Keratinocyte (primary cell): Measurements from ENCODE around the gene CCDC172. TPM values are rescaled to one million over a fixed set of nuclear protein-coding genes. Genes with fewer than 3 reads are reported as not detected.

Experiments
- DNase-seq: peaks from one replicate; pipeline ENCODE4 v3.0.0-alpha.2; 2011; ENCODE audit warnings: low read depth, missing footprints, low spot score
- FAIRE-seq: peaks from 2 replicates; lab custom pipeline; 2011; peaks lifted over from hg19 to GRCh38; lab: Jason Lieb, UNC
- H2AFZ ChIP-seq: 2 replicates; pipeline ENCODE4 v1.6.0; 2012; ENCODE audit warnings: low read length, control low read depth, inconsistent platforms; ENCODE audit not compliant: control insufficient read depth
- H3K27ac ChIP-seq: 2 replicates; pipeline ENCODE4 v1.5.1; 2011; ENCODE audit warnings: low read length; ENCODE audit not compliant: control insufficient read depth, insufficient read depth
- H3K27me3 ChIP-seq: 3 replicates; pipeline ENCODE4 v1.6.0; 2011; ENCODE audit warnings: low read length; ENCODE audit not compliant: control insufficient read depth, insufficient read depth; ENCODE audit errors: extremely low read depth
- H3K36me3 ChIP-seq, 2 experiments: 2 replicates in 1 of 2; 3 replicates in 1 of 2; pipeline ENCODE4 v1.5.1; 2011; ENCODE audit warnings: low read length in 2 of 2, mild to moderate bottlenecking in 1 of 2; ENCODE audit not compliant: control insufficient read depth in 2 of 2, insufficient read depth in 2 of 2; ENCODE audit errors: extremely low read depth in 1 of 2
- H3K4me1 ChIP-seq: 3 replicates; pipeline ENCODE4 v1.5.1; 2011; ENCODE audit warnings: low read length; ENCODE audit not compliant: control insufficient read depth, insufficient read depth; ENCODE audit errors: extremely low read depth
- H3K4me2 ChIP-seq: 3 replicates; pipeline ENCODE4 v1.6.0; 2011; ENCODE audit warnings: low read depth, low read length; ENCODE audit not compliant: control insufficient read depth, insufficient read depth; ENCODE audit errors: extremely low read depth
- H3K4me3 ChIP-seq, 3 experiments: fragments of 200-600 bp in 1 of 3; sonication (generic) in 1 of 3; 2 replicates in 2 of 3; 3 replicates in 1 of 3; pipeline ENCODE4 v1.5.1; 2011 to 2016; ENCODE audit warnings: low read length in 3 of 3, mild to moderate bottlenecking in 3 of 3, control low read depth in 2 of 3, inconsistent platforms in 1 of 3, low read depth in 1 of 3, mixed read lengths in 1 of 3, mixed run types in 1 of 3, moderate library complexity in 1 of 3; ENCODE audit not compliant: control insufficient read depth in 2 of 3, insufficient read depth in 2 of 3; ENCODE audit errors: extremely low read depth in 1 of 3
- H3K79me2 ChIP-seq: 2 replicates; pipeline ENCODE4 v1.6.0; 2012; ENCODE audit warnings: low read length; ENCODE audit not compliant: control insufficient read depth, insufficient read depth
- H3K9ac ChIP-seq: 3 replicates; pipeline ENCODE4 v1.6.0; 2011; ENCODE audit warnings: low read length; ENCODE audit not compliant: control insufficient read depth, insufficient read depth; ENCODE audit errors: extremely low read depth
- H3K9me1 ChIP-seq: 3 replicates; pipeline ENCODE4 v1.6.0; 2011; ENCODE audit warnings: low read length; ENCODE audit not compliant: control insufficient read depth, insufficient read depth; ENCODE audit errors: extremely low read depth
- H3K9me3 ChIP-seq: 2 replicates; pipeline ENCODE4 v1.5.1; 2012; ENCODE audit warnings: low read depth, low read length; ENCODE audit not compliant: control insufficient read depth
- H4K20me1 ChIP-seq: 3 replicates; pipeline ENCODE4 v1.6.0; 2011; ENCODE audit warnings: low read length; ENCODE audit not compliant: control insufficient read depth, insufficient read depth; ENCODE audit errors: extremely low read depth
- CTCF ChIP-seq, 3 experiments: IDR thresholded peaks in 1 of 3; conservative IDR thresholded peaks in 1 of 3; optimal IDR thresholded peaks in 1 of 3; 2 replicates in 2 of 3; 3 replicates in 1 of 3; pipeline versions ENCODE3 to v1.5.1; 2011; ENCODE audit warnings: low read length in 3 of 3, mild to moderate bottlenecking in 3 of 3, moderate library complexity in 2 of 3, control low read depth in 1 of 3, inconsistent platforms in 1 of 3; ENCODE audit not compliant: insufficient read depth in 2 of 3; ENCODE audit errors: extremely low read depth in 1 of 3
- EZH2 ChIP-seq: IDR thresholded peaks from one replicate; pipeline ENCODE4 v1.6.1; 2012; ENCODE audit warnings: inconsistent platforms, mild to moderate bottlenecking, low read length, moderate library complexity
- dilution Hi-C: fragments of 300-500 bp; cut with MboI; formaldehyde crosslinking; loops from one replicate; pipeline ENCODE4 v1.7.0; 2020; ENCODE audit warnings: low sequenced_read_pairs; ENCODE audit not compliant: extremely low pct_ligation_motif_present
- polyA plus RNA-seq, 5 experiments: library from polyadenylated mRNA; depleted of rRNA in 3 of 5; stranded (reverse) in 3 of 5; stranded (forward) in 1 of 5; unstranded in 1 of 5; fragments of >200 nt; gene quantifications; 1 replicate in 1 of 5; 2 replicates in 3 of 5; 3 replicates in 1 of 5; pipeline versions ENCODE4 v1.2.1 to v1.2.3, GENCODE V29; 2011 to 2012; ENCODE audit warnings: missing spikeins in 2 of 5, low read depth in 1 of 5, low replicate concordance in 1 of 5

The CCDC172 gene
- polyA plus RNA-seq, 1 donor (not counting 4 experiments of a cell fraction or from before 2014, with no cell fraction given): not detected

GRCh38 chr10:116289652-116290051 lies 34.6 kb upstream of the CCDC172 start:
- H3K4me2 ChIP-seq: no peak overlapping the region
- dilution Hi-C loops: no loop called here
- no peak overlapping the region for H3K9ac ChIP-seq
- no peaks in the 10 kb centered on the region for H3K9me3 ChIP-seq
- no peaks in the 10 kb centered on the region for H3K79me2 ChIP-seq
- H3K27me3 ChIP-seq: no peaks in the 10 kb centered on the region
- TF ChIP-seq EZH2: no peak
- TF ChIP-seq CTCF (optimal IDR thresholded peaks at IDR 0.05 in 1 of 3, IDR thresholded peaks at IDR 0.05 in 1 of 3, conservative IDR thresholded peaks at IDR 0.05 in 1 of 3; ENCODE audit: extremely low read depth in 1 of 3, insufficient read depth in 2 of 3, low read length in 3 of 3): no peak
- H2AFZ ChIP-seq: no peak overlapping the region
- H3K4me3 ChIP-seq: no peak overlapping the region
- H3K36me3 ChIP-seq: no peaks in the 10 kb centered on the region
- no peaks in the 10 kb centered on the region for H3K4me1 ChIP-seq
- H3K27ac ChIP-seq: no peak overlapping the region
- H4K20me1 ChIP-seq: no peaks in the 10 kb centered on the region
- FAIRE-seq: no peak
- no peaks in the 10 kb centered on the region for H3K9me1 ChIP-seq
- no peak for DNase-seq

GRCh38 chr10:116292493-116292892 lies 31.8 kb upstream of the CCDC172 start:
- dilution Hi-C loops: no loop called here
- no peaks in the 10 kb centered on the region for H4K20me1 ChIP-seq
- FAIRE-seq: no peak

More at GRCh38 chr10:116292493-116292892, 31.8 kb upstream of the CCDC172 start:
- no peak overlapping the region for H3K4me3 ChIP-seq
- no peaks in the 10 kb centered on the region for H3K27me3 ChIP-seq
- no peak for TF ChIP-seq CTCF (optimal IDR thresholded peaks at IDR 0.05 in 1 of 3, IDR thresholded peaks at IDR 0.05 in 1 of 3, conservative IDR thresholded peaks at IDR 0.05 in 1 of 3; ENCODE audit: extremely low read depth in 1 of 3, insufficient read depth in 2 of 3, low read length in 3 of 3)
- no peak for TF ChIP-seq EZH2
- no peaks in the 10 kb centered on the region for H3K79me2 ChIP-seq
- no peak for DNase-seq
- H3K4me1 ChIP-seq: no peaks in the 10 kb centered on the region
- no peak overlapping the region for H3K27ac ChIP-seq
- no peaks in the 10 kb centered on the region for H3K9me3 ChIP-seq
- H3K9ac ChIP-seq: no peak overlapping the region
- H3K9me1 ChIP-seq: no peaks in the 10 kb centered on the region
- no peak overlapping the region for H2AFZ ChIP-seq
- no peaks in the 10 kb centered on the region for H3K36me3 ChIP-seq
- no peak overlapping the region for H3K4me2 ChIP-seq
